Panc1 (cell line): ENCODE results near the gene STARD7.
"Not testable (repeated sequence)": the region's sequence is repeated elsewhere in the genome, so short reads cannot be mapped to it uniquely, and the experiment has no call there.

Experiments used
- CTCF ChIP-seq: fragments of 450-650 bp; IDR thresholded peaks from 2 replicates; pipeline ENCODE4 v1.5.1; 2017; ENCODE audit warnings: mild to moderate bottlenecking
- POLR2AphosphoS5 ChIP-seq: IDR thresholded peaks from 2 replicates; pipeline ENCODE4 v1.6.1; 2012; ENCODE audit warnings: mild to moderate bottlenecking, low read depth, low read length, moderate library complexity
- REST ChIP-seq, 2 experiments: IDR thresholded peaks; 2 replicates each; pipeline ENCODE4 v1.6.1; 2011 to 2012; ENCODE audit warnings: low read depth in 2 of 2, control low read depth in 1 of 2, low read length in 1 of 2, mild to moderate bottlenecking in 1 of 2, moderate library complexity in 1 of 2; ENCODE audit not compliant: insufficient read depth in 1 of 2
- SIN3A ChIP-seq: IDR thresholded peaks from 2 replicates; pipeline ENCODE4 v1.6.1; 2012; ENCODE audit warnings: low read depth, mild to moderate bottlenecking, low read length, moderate library complexity, borderline replicate concordance; ENCODE audit not compliant: insufficient read depth
- TCF7L2 ChIP-seq: IDR thresholded peaks from 2 replicates; pipeline ENCODE4 v1.6.1; 2011; ENCODE audit warnings: mild to moderate bottlenecking, low read depth, low read length, inconsistent platforms

GRCh38 chr2:96219959-96220358 lies 11.3 kb upstream of the STARD7 start:
- not testable (repeated sequence) for TF ChIP-seq CTCF; POLR2AphosphoS5; REST (IDR thresholded peaks at IDR 0.05; ENCODE audit: insufficient read depth in 1 of 2, low read depth in 2 of 2, low read length in 1 of 2); TCF7L2; SIN3A
